ENCODE measurements around the gene CARD8. TPM values are rescaled to one million over a fixed set of nuclear protein-coding genes. Genes with fewer than 3 reads are reported as not detected.

Gene CARD8
- total RNA-seq, 4 donors from 2014 or later = 18.7 to 30.4 (median 22.4) TPM

DNA sequence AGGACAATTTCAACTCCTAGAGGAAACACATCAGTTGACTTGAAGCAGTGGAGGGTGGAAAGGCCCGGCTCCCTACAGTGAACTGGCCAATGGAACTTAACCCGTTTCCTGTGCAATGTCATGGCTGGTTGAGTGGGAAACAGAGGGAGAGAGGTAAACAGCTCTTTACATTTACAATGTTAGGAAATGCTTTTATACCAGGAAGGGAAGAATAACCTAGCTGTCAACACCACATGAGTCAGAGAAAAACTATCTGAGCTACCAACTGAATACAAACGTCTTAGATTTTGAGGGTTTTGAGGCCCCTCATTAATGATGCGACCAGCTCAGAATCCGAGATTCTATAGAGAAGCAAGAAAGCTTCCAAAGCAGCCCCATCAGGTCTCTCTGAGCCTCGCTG, 36.7 kb downstream of the CARD8 start:
- Histone ChIP-seq H3K27ac (no peak overlapping the region), H3K36me3 (peaks cover 0 to 77% of the 10 kb centered on the region in 2 donors), H3K4me1 (no peaks in the 10 kb centered on the region), H3K9me3 (no peaks in the 10 kb centered on the region), H3K27me3 (no peaks in the 10 kb centered on the region), H3K4me3 (no peak overlapping the region)
- ATAC-seq = no peak
- WGBS, 2 donors (ENCODE audit: low coverage in 1 of 2) = 80 to 91% methylated on average over 4 to 5 of the region's 6 CpGs
- TF ChIP-seq POLR2AphosphoS5 (IDR thresholded peaks at IDR 0.05) = no peak
- no peak for TF ChIP-seq POLR2A (IDR thresholded peaks at IDR 0.05)
- TF ChIP-seq CTCF (IDR thresholded peaks at IDR 0.05) = no peak
- TF ChIP-seq EP300 (IDR thresholded peaks at IDR 0.05) = no peak

DNA sequence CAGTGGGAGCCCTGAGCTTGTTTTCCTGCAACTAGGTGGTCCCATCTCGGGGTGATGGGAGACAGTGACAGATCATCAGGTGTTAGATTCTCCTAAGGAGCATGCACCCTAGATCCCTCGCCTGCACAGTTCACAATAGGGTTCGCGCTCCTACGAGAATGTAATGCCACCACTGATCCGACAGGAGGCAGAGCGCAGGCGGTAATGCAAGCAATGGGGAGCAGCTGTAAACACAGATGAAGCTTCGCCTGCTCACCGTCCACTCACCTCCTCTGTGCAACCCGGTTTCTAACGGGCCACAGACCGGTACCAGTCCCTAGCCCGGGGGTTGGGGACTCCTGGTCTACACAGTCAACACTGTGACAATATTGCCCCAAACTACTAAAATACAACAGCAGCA, 38.8 kb downstream of the CARD8 start:
- TF ChIP-seq EP300 (IDR thresholded peaks at IDR 0.05) = no peak
- TF ChIP-seq POLR2AphosphoS5 (IDR thresholded peaks at IDR 0.05) = no peak
- TF ChIP-seq POLR2A (IDR thresholded peaks at IDR 0.05) = no peak
- TF ChIP-seq CTCF (IDR thresholded peaks at IDR 0.05) = no peak
- ATAC-seq = no peak
- peaks cover 0 to 80% of the 10 kb centered on the region in 2 donors for H3K36me3 ChIP-seq
- no peak overlapping the region for H3K27ac ChIP-seq
- no peaks in the 10 kb centered on the region for H3K9me3 ChIP-seq
- WGBS, 2 donors (ENCODE audit: low coverage in 1 of 2) = 83% methylated on average over 11 of the region's 14 CpGs; no CpG with 5 or more reads in 1 of the 2 donors
- H3K27me3 ChIP-seq = no peaks in the 10 kb centered on the region
- no peaks in the 10 kb centered on the region for H3K4me1 ChIP-seq
- H3K4me3 ChIP-seq = no peak overlapping the region

GRCh38 chr19:48213959-48214358, 41.8 kb downstream of the CARD8 start:
- H3K36me3 ChIP-seq = peaks cover 0 to 61% of the 10 kb centered on the region in 2 donors

GRCh38 chr19:48210005-48210404, 45.7 kb downstream of the CARD8 start:
- no peak overlapping the region for H3K4me3 ChIP-seq
- no peaks in the 10 kb centered on the region for H3K27me3 ChIP-seq
- 71 to 76% methylated on average over 2 to 3 of the region's 3 CpGs for WGBS, 2 donors (ENCODE audit: low coverage in 1 of 2)
- TF ChIP-seq POLR2AphosphoS5 (IDR thresholded peaks at IDR 0.05) (no peak), POLR2A (IDR thresholded peaks at IDR 0.05) (no peak), CTCF (IDR thresholded peaks at IDR 0.05) (no peak), EP300 (IDR thresholded peaks at IDR 0.05) (no peak)
- peaks cover 0 to 37% of the 10 kb centered on the region in 2 donors for H3K36me3 ChIP-seq
- peaks cover 0 to 4% (median 0%) of the 10 kb centered on the region in 3 donors for H3K4me1 ChIP-seq
- ATAC-seq = no peak
- no peak overlapping the region for H3K27ac ChIP-seq
- no peaks in the 10 kb centered on the region for H3K9me3 ChIP-seq

More at GRCh38 chr19:48213959-48214358, 41.8 kb downstream of the CARD8 start:
- no peak overlapping the region for H3K27ac ChIP-seq
- H3K4me1 ChIP-seq = no peaks in the 10 kb centered on the region
- 92 to 100% methylated on average over 1 to 2 of the region's 5 CpGs for WGBS, 2 donors (ENCODE audit: low coverage in 1 of 2)
- H3K27me3 ChIP-seq = no peaks in the 10 kb centered on the region
- H3K9me3 ChIP-seq = no peaks in the 10 kb centered on the region
- H3K4me3 ChIP-seq = no peak overlapping the region
- ATAC-seq = no peak
- TF ChIP-seq POLR2AphosphoS5 (IDR thresholded peaks at IDR 0.05) = no peak

DNA sequence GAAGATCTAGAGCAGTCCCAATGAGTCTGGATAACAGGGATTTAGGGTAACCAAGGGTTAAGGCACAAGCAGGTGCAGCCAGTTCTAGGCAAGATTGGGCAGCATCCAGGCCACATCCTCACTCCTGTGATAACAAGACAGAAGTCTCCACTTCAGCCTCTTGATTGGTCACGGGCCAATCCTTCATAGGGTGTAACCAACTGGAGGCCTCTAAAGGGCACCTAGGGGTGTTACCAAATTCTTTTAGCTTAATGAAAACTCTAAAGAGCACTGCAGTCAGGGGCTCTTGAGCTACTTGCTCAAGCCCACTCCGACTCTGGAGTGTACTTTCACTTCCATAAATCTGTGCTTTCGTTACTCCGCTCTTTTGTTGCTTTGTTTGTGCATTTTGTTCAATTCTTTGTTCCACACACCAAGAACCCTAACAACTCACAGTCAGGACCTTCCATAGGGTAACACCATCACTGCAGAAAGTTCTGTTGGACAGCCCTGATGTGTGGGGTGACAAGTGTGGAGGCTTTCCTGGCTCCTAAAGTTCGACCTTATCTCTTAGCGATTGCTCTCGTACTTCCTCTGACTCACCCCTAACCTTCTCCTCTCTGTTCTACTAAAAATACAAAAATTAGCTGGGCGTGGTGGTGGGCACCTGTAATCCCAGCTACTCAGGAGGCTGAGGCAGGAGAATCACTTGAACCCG, 49.2 kb downstream of the CARD8 start:
- Histone ChIP-seq H3K4me1 (peaks cover 0 to 19% (median 8%) of the 10 kb centered on the region in 3 donors), H3K27me3 (no peaks in the 10 kb centered on the region), H3K9me3 (no peaks in the 10 kb centered on the region), H3K27ac (no peak overlapping the region), H3K36me3 (peaks cover 0 to 5% of the 10 kb centered on the region in 2 donors), H3K4me3 (no peak overlapping the region)
- no peak for ATAC-seq
- WGBS, 2 donors (ENCODE audit: low coverage in 1 of 2) = 79 to 90% methylated on average over 5 to 6 of the region's 9 CpGs
- no peak for TF ChIP-seq CTCF (IDR thresholded peaks at IDR 0.05)
